NCI-H2196 (cell line): ENCODE results near the gene PHLDB3.
"Not testable (repeated sequence)": the region's sequence is repeated elsewhere in the genome, so short reads cannot be mapped to it uniquely, and the experiment has no call there.

Source experiments
- DNase-seq: peaks from one replicate; lab custom pipeline; 2025; ENCODE audit not compliant: unreplicated experiment; lab: John Stamatoyannopoulos, UW

The PHLDB3 gene

GRCh38 chr19:43504426-43505185, at the start of gene PHLDB3:
Gene PHLDB3 (minus strand): TSS chr19:43504746. CDS start chr19:43504118, 628 bp downstream.
- peak; percentile 56 for DNase-seq

GRCh38 chr19:43553656-43554055, 49.1 kb upstream of the PHLDB3 start:
- DNase-seq, result no peak

GRCh38 chr19:43552616-43553015, 48.1 kb upstream of the PHLDB3 start:
- no peak for DNase-seq

- DNase-seq, result no peak
These were observed 47.6 kb upstream of the PHLDB3 start for GRCh38 chr19:43552198-43552450.

GRCh38 chr19:43551399-43552197, 47.1 kb upstream of the PHLDB3 start:
- DNase-seq, result no peak

GRCh38 chr19:43548706-43549105, 44.2 kb upstream of the PHLDB3 start:
- DNase-seq, result no peak

GRCh38 chr19:43547926-43548325, 43.4 kb upstream of the PHLDB3 start:
- not testable (repeated sequence) for DNase-seq

GRCh38 chr19:43546581-43546980, 42.0 kb upstream of the PHLDB3 start:
- DNase-seq, result no peak

GRCh38 chr19:43545981-43546380, 41.4 kb upstream of the PHLDB3 start:
- no peak for DNase-seq

- no peak for DNase-seq
These were observed 40.7 kb upstream of the PHLDB3 start for GRCh38 chr19:43545276-43545675.

GRCh38 chr19:43544077-43544476, 39.5 kb upstream of the PHLDB3 start:
- DNase-seq, result no peak

- no peak for DNase-seq
These were observed 37.5 kb upstream of the PHLDB3 start for GRCh38 chr19:43541920-43542650.

GRCh38 chr19:43540381-43540780, 35.8 kb upstream of the PHLDB3 start:
- DNase-seq, result no peak

- DNase-seq, result no peak
These were observed 34.4 kb upstream of the PHLDB3 start for GRCh38 chr19:43538922-43539321.

- DNase-seq, result peak; percentile 41
These were observed 30.5 kb upstream of the PHLDB3 start for GRCh38 chr19:43534816-43535761.

- no peak for DNase-seq
These were observed 29.8 kb upstream of the PHLDB3 start for GRCh38 chr19:43534305-43534815.

- DNase-seq, result peak; percentile 99
These were observed 29.2 kb upstream of the PHLDB3 start for GRCh38 chr19:43533546-43534304.

GRCh38 chr19:43532962-43533545, 28.5 kb upstream of the PHLDB3 start, which contains the start of gene ZNF575:
Gene ZNF575 (plus strand): TSS chr19:43533188. CDS start chr19:43534423, 1,235 bp downstream.
- DNase-seq, result peak; percentile 97

GRCh38 chr19:43532571-43532961, 28.0 kb upstream of the PHLDB3 start:
- DNase-seq, result peak; percentile 83
